Astrocyte of the cerebellum (primary cell): ENCODE measurements around the gene STAP1.
"Not testable (repeated sequence)": the region's sequence is repeated elsewhere in the genome, so short reads cannot be mapped to it uniquely, and the experiment has no call there.

Source experiments
- DNase-seq: peaks from one replicate; pipeline ENCODE4 v3.0.0-alpha.2; 2011; ENCODE audit warnings: low read depth
- H3K4me3 ChIP-seq: 2 replicates; pipeline ENCODE4 v1.5.1; 2011; ENCODE audit warnings: mild to moderate bottlenecking, low read depth, low read length, moderate library complexity
- in situ Hi-C: cut with HindIII; loops from 2 replicates; pipeline ENCODE4 v1.10.0; 2017; ENCODE audit warnings: low sequenced_read_pairs
- TF ChIP-seq, protein P1 (sequence below): IDR thresholded peaks from 2 replicates; pipeline ENCODE4 v1.5.1; 2012; ENCODE audit warnings: low read length, low read depth, moderate library complexity, mild to moderate bottlenecking; ENCODE audit errors: missing control alignments

STAP1 gene, protein sequence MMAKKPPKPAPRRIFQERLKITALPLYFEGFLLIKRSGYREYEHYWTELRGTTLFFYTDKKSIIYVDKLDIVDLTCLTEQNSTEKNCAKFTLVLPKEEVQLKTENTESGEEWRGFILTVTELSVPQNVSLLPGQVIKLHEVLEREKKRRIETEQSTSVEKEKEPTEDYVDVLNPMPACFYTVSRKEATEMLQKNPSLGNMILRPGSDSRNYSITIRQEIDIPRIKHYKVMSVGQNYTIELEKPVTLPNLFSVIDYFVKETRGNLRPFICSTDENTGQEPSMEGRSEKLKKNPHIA

GRCh38 chr4:67558493-67558892 is at the start of gene STAP1:
TSS of gene STAP1 (plus strand) at chr4:67558727. CDS start at chr4:67558810, 83 bp downstream.
- TF ChIP-seq, protein P1, sequence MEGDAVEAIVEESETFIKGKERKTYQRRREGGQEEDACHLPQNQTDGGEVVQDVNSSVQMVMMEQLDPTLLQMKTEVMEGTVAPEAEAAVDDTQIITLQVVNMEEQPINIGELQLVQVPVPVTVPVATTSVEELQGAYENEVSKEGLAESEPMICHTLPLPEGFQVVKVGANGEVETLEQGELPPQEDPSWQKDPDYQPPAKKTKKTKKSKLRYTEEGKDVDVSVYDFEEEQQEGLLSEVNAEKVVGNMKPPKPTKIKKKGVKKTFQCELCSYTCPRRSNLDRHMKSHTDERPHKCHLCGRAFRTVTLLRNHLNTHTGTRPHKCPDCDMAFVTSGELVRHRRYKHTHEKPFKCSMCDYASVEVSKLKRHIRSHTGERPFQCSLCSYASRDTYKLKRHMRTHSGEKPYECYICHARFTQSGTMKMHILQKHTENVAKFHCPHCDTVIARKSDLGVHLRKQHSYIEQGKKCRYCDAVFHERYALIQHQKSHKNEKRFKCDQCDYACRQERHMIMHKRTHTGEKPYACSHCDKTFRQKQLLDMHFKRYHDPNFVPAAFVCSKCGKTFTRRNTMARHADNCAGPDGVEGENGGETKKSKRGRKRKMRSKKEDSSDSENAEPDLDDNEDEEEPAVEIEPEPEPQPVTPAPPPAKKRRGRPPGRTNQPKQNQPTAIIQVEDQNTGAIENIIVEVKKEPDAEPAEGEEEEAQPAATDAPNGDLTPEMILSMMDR, result no peak
- in situ Hi-C loops, result no loop called here
- no peak within 1 kb of the TSS for H3K4me3 ChIP-seq
- DNase-seq, result no peak

DNA sequence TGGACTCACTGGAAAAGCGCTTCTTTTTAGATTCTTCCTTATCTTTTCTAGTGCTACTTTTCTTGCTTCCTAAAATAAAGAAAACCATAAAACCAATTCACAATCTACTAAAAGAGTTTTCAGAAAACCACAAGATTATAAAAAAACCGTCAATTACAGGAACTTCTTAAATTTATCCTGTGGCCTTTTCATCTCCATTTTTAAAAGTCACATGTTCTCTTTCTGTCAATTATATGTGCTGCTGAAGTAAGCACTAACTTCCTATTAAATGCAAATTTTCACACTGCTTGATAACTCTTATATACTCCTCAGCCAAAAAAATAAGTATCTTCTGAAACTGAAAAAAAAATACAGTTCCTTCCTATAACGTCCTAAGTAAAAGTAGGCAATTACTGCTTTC is 46.0 kb upstream of the STAP1 start:
- no peak overlapping the region for H3K4me3 ChIP-seq
- TF ChIP-seq, protein P1, result no peak
- in situ Hi-C loops, result no loop called here
- DNase-seq, result no peak

DNA sequence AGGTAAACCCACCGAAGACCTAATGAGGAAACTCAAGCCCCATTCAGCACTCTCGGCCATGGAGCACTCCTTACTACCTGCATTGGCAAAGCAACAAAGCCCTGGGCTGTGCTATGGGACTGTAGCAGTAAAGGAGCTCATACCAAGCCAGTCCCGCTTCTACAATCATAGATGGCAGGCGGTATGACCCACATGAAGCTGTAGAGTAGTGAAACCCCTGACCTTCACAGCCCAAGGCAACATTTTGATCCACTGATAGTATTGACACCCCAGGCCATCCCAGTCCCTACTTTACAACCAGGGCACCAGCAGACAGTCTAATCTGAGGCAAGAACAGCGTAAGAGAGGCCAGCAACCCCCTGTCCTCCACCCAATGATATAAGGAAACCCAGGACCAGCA is 38.4 kb upstream of the STAP1 start:
- DNase-seq, result no peak
- TF ChIP-seq, protein P1, result no peak
- H3K4me3 ChIP-seq, result no peak overlapping the region
- in situ Hi-C loops, result no loop called here

DNA sequence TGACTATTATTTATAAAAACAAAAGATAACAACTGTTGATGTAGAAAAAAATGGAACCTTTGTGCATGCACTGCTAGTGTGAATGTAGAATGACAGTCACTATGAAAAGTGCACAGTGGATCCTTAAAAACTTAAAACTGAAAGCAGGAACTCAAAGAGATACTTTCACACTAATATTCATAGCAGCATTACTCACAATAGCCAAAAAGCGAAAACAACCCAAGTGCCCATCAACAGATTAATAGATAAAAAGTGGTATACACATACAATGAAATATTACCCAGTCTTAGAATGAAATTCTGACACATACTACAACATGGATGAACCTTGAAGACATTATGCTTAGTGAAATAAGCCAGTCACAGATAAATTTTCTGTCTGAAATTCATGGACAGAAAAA is 37.0 kb upstream of the STAP1 start:
- TF ChIP-seq, protein P1, result no peak
- no peak overlapping the region for H3K4me3 ChIP-seq
- no peak for DNase-seq
- in situ Hi-C loops, result no loop called here

GRCh38 chr4:67522230-67522629 is 36.3 kb upstream of the STAP1 start:
- TF ChIP-seq, protein P1, result no peak
- in situ Hi-C loops, result no loop called here
- no peak for DNase-seq
- H3K4me3 ChIP-seq, result no peak overlapping the region

DNA sequence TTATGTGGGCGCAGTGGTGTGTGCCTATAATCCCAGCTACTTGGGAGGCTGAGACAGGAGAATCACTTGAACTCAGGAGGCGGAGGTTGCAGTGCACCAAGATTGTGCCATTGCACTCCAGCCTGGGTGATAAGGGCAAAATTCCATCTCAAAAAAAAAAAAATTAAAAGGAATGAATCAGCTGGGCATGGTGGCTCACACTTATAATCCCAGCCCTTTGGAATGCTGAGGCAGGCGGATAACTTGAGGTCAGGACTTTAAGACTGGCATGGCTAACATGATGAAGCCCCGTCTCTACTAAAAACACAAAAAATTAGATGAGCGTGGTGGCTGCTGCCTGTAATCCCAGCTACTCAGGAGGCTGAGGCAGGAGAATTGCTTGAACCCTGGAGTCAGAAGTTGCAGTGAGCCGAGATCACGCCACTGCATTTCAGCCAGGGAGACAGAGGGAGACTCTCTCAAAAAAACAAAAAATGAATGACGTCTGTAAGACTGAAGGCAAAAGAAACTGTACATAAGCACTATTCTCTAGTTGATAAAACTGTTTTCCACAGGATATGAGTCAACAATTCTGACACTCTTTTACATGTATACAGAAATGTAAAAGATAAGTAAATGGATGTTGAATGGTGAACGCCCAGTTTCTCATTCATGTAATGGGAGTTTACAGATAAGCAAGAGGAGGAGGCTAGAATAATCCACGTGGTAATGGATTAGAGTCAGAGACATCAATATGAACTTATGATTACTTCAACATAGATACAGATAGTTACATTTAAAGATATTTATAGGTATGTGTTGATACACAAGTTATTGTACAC is 35.5 kb upstream of the STAP1 start:
- no peak for DNase-seq
- in situ Hi-C loops, result no loop called here
- no peak overlapping the region for H3K4me3 ChIP-seq
- TF ChIP-seq, protein P1, result no peak

GRCh38 chr4:67524140-67524539 is 34.4 kb upstream of the STAP1 start:
- H3K4me3 ChIP-seq, in situ Hi-C loops, DNase-seq: not testable (repeated sequence)
